IMR-90 (cell line): Measurements from ENCODE around the gene PRKN. TPM values are rescaled to one million over a fixed set of nuclear protein-coding genes. Genes with fewer than 3 reads are reported as not detected.

Experiments used
- ATAC-seq: fragments of 200-7000 bp; cut with Tn5 transposase; 2 replicates; pipeline ENCODE4 v1.9.1; 2020; ENCODE audit warnings: low read depth, mild to moderate bottlenecking, moderate library complexity
- BruUV-seq: library from RNA; stranded (reverse); fragments of 400-500 nt; replicated peaks from 2 replicates; lab custom pipeline; 2021; lab: Mats Ljungman, UMichigan
- CTCF ChIA-PET: fragments of 300-600 bp; formaldehyde crosslinking; extraction: SDS; loops from one replicate; lab custom pipeline; 2021; ENCODE audit warnings: antibody characterized with exemption; lab: Yijun Ruan, JAX
- POLR2A ChIA-PET: fragments of 300-600 bp; sonication (Branson Sonifier 250); formaldehyde crosslinking; loops from one replicate; lab custom pipeline; 2022; ENCODE audit warnings: antibody characterized with exemption; ENCODE audit not compliant: unreplicated experiment; lab: Charles Lee
- DNase-seq: peaks from one replicate; pipeline ENCODE4 v3.0.0; 2013
- H2AFZ ChIP-seq: replicated peaks from 2 replicates; pipeline ENCODE3; 2013; ENCODE audit warnings: low read length, mild to moderate bottlenecking; ENCODE audit not compliant: poor library complexity
- H2AK5ac ChIP-seq: 2 replicates; pipeline ENCODE4 v1.6.1; 2013; ENCODE audit warnings: low read depth, low read length, inconsistent platforms
- H2AK9ac ChIP-seq: replicated peaks from 2 replicates; pipeline ENCODE3; 2013; ENCODE audit warnings: mild to moderate bottlenecking, low read depth, low read length, moderate library complexity; ENCODE audit not compliant: poor library complexity
- H2BK120ac ChIP-seq: 2 replicates; pipeline ENCODE4 v1.6.1; 2013; ENCODE audit warnings: low read depth, low read length, inconsistent platforms
- H2BK15ac ChIP-seq: 3 replicates; pipeline ENCODE4 v1.6.1; 2013; ENCODE audit warnings: low read depth, low read length, inconsistent platforms
- H2BK20ac ChIP-seq: 2 replicates; pipeline ENCODE4 v1.6.1; 2013; ENCODE audit warnings: low read depth, mild to moderate bottlenecking, inconsistent platforms, low read length, moderate library complexity
- H2BK5ac ChIP-seq: 2 replicates; pipeline ENCODE4 v1.6.1; 2013; ENCODE audit warnings: mild to moderate bottlenecking, low read depth, low read length, inconsistent platforms; ENCODE audit not compliant: poor library complexity, severe bottlenecking
- H3K14ac ChIP-seq: replicated peaks from 2 replicates; pipeline ENCODE4 v1.6.1; 2013; ENCODE audit warnings: low read depth, low read length, inconsistent platforms
- H3K18ac ChIP-seq: 2 replicates; pipeline ENCODE4 v1.6.1; 2013; ENCODE audit warnings: low read depth, low read length, control low read depth
- H3K23ac ChIP-seq: 2 replicates; pipeline ENCODE4 v1.6.1; 2013; ENCODE audit warnings: low read depth, low read length, inconsistent platforms
- H3K27ac ChIP-seq: 2 replicates; pipeline ENCODE4 v1.5.1; 2013; ENCODE audit warnings: mild to moderate bottlenecking, control low read depth, low read length; ENCODE audit not compliant: insufficient read depth
- H3K27me3 ChIP-seq: 2 replicates; pipeline ENCODE4 v1.6.1; 2013; ENCODE audit warnings: low read length; ENCODE audit not compliant: control insufficient read depth, insufficient read depth
- H3K36me3 ChIP-seq: 2 replicates; pipeline ENCODE4 v1.6.1; 2013; ENCODE audit warnings: low read length, mixed read lengths; ENCODE audit not compliant: control insufficient read depth, insufficient read depth
- H3K4ac ChIP-seq: 2 replicates; pipeline ENCODE4 v1.6.1; 2013; ENCODE audit warnings: low read depth, low read length, inconsistent platforms
- H3K4me1 ChIP-seq: 2 replicates; pipeline ENCODE4 v1.6.1; 2013; ENCODE audit warnings: low read length, mixed read lengths; ENCODE audit not compliant: control insufficient read depth, insufficient read depth
- H3K4me2 ChIP-seq: 2 replicates; pipeline ENCODE4 v1.6.1; 2013; ENCODE audit warnings: low read depth, mild to moderate bottlenecking, control low read depth, low read length, moderate library complexity
- H3K4me3 ChIP-seq: 2 replicates; pipeline ENCODE4 v1.5.1; 2013; ENCODE audit warnings: low read depth, mild to moderate bottlenecking, control low read depth, low read length, moderate library complexity; ENCODE audit not compliant: insufficient read depth
- H3K56ac ChIP-seq: 2 replicates; pipeline ENCODE4 v1.6.1; 2013; ENCODE audit warnings: low read length, inconsistent platforms; ENCODE audit not compliant: insufficient read depth; ENCODE audit errors: extremely low read depth
- H3K79me1 ChIP-seq, 2 experiments: 2 replicates each; pipeline ENCODE4 v1.6.1; 2013; ENCODE audit warnings: low read length in 2 of 2, inconsistent platforms in 1 of 2, low read depth in 1 of 2
- H3K9ac ChIP-seq: 2 replicates; pipeline ENCODE4 v1.6.1; 2013; ENCODE audit warnings: low read depth, low read length, control low read depth
- H3K9me1 ChIP-seq: 2 replicates; pipeline ENCODE4 v1.6.1; 2013; ENCODE audit warnings: low read length, inconsistent platforms; ENCODE audit not compliant: insufficient read depth
- H3K9me3 ChIP-seq: 2 replicates; pipeline ENCODE4 v1.6.1; 2013; ENCODE audit warnings: low read length; ENCODE audit not compliant: control insufficient read depth, insufficient read depth
- H4K20me1 ChIP-seq: 2 replicates; pipeline ENCODE4 v1.6.1; 2013; ENCODE audit warnings: low read length, inconsistent platforms; ENCODE audit not compliant: insufficient read depth
- H4K5ac ChIP-seq: 2 replicates; pipeline ENCODE4 v1.6.1; 2013; ENCODE audit warnings: mild to moderate bottlenecking, low read depth, low read length, control low read depth
- H4K8ac ChIP-seq, 2 experiments: 2 replicates each; pipeline ENCODE4 v1.6.1; 2013; ENCODE audit warnings: low read depth in 2 of 2, low read length in 2 of 2, control low read depth in 1 of 2, inconsistent platforms in 1 of 2
- H4K91ac ChIP-seq: 2 replicates; pipeline ENCODE4 v1.6.1; 2013; ENCODE audit warnings: low read depth, low read length, inconsistent platforms; ENCODE audit not compliant: insufficient read depth
- BHLHE40 ChIP-seq: fragments of 150-350 bp; IDR thresholded peaks from 2 replicates; pipeline ENCODE4 v1.6.1; 2016; ENCODE audit warnings: mild to moderate bottlenecking, low read depth, low read length
- CHD1 ChIP-seq: IDR thresholded peaks from 2 replicates; pipeline ENCODE4 v1.6.1; 2012; ENCODE audit warnings: low read depth, low read length, improper control_type of control experiment
- FOS ChIP-seq: fragments of 150-350 bp; IDR thresholded peaks from 2 replicates; pipeline ENCODE4 v1.6.1; 2016; ENCODE audit warnings: low read depth, low read length
- MAFK ChIP-seq: IDR thresholded peaks from 2 replicates; pipeline ENCODE4 v1.6.1; 2012; ENCODE audit warnings: low read depth, low read length, improper control_type of control experiment
- MAZ ChIP-seq: IDR thresholded peaks from 2 replicates; pipeline ENCODE4 v1.6.1; 2012; ENCODE audit warnings: low read depth, mild to moderate bottlenecking, low read length, improper control_type of control experiment, moderate library complexity, borderline replicate concordance
- MXI1 ChIP-seq: IDR thresholded peaks from 2 replicates; pipeline ENCODE4 v1.6.1; 2012; ENCODE audit warnings: low read depth, mild to moderate bottlenecking, low read length, moderate library complexity, borderline replicate concordance
- NFE2L2 ChIP-seq: fragments of 150-350 bp; IDR thresholded peaks from 2 replicates; pipeline ENCODE4 v1.6.1; 2016; ENCODE audit warnings: low read depth, mild to moderate bottlenecking, low read length
- POLR2A ChIP-seq: IDR thresholded peaks from 2 replicates; pipeline ENCODE4 v1.6.1; 2012; ENCODE audit warnings: mild to moderate bottlenecking, low read depth, low read length
- RAD21 ChIP-seq: IDR thresholded peaks from 2 replicates; pipeline ENCODE4 v1.6.1; 2012; ENCODE audit warnings: low read length, improper control_type of control experiment
- RCOR1 ChIP-seq: IDR thresholded peaks from 2 replicates; pipeline ENCODE4 v1.6.1; 2012; ENCODE audit warnings: mild to moderate bottlenecking, low read length, improper control_type of control experiment; ENCODE audit not compliant: insufficient replicate concordance
- RFX5 ChIP-seq: IDR thresholded peaks from 2 replicates; pipeline ENCODE4 v1.8.0; 2012; ENCODE audit warnings: low read depth, mild to moderate bottlenecking, low read length, moderate library complexity
- SMC3 ChIP-seq: fragments of 150-350 bp; IDR thresholded peaks from 2 replicates; pipeline ENCODE4 v1.6.1; 2016; ENCODE audit warnings: low read depth, mild to moderate bottlenecking, antibody characterized with exemption, low read length, moderate library complexity
- WGBS, 2 experiments: methylation state at CpG; one replicate each; pipeline versions ENCODE4 v1.1.5 to v1.1.7; 2013; ENCODE audit warnings: missing lambda C conversion rate in 2 of 2; ENCODE audit not compliant: insufficient read length in 1 of 2; ENCODE audit errors: extremely low coverage in 2 of 2; 5-methylcytosine and 5-hydroxymethylcytosine counted together
- dilution Hi-C: fragments of 300-500 bp; cut with HindIII; formaldehyde crosslinking; loops from one replicate; pipeline ENCODE4 v1.14.3; 2018; ENCODE audit warnings: low sequenced_read_pairs; ENCODE audit not compliant: unreplicated experiment
- in situ Hi-C: fragments of 300-500 bp; cut with MboI; formaldehyde crosslinking; loops from 3 replicates; pipeline ENCODE4 v1.14.3; 2019; ENCODE audit warnings: low sequenced_read_pairs, inconsistent platforms, mixed read lengths
- intact Hi-C: fragments of 100-400 bp; cut with micrococcal nuclease; formaldehyde crosslinking; loops from 2 replicates; pipeline ENCODE4 v1.10.0; 2022
- polyA plus RNA-seq, 3 experiments: library from polyadenylated mRNA; depleted of rRNA; stranded (reverse); fragments of >200 nt; gene quantifications; 2 replicates each; pipeline ENCODE4 v1.2.3, GENCODE V29; 2012; ENCODE audit warnings: low replicate concordance in 1 of 3
- total RNA-seq: library from RNA; depleted of rRNA; stranded (reverse); fragments of >200 nt; gene quantifications from 2 replicates; pipeline ENCODE4 v1.2.3, GENCODE V29; 2012
- TF ChIP-seq, protein P1 (sequence below): conservative IDR thresholded peaks from 2 replicates; pipeline ENCODE4 v1.5.1; 2012; ENCODE audit warnings: mild to moderate bottlenecking, low read depth, low read length, improper control_type of control experiment
- TF ChIP-seq, protein P2 (sequence below): fragments of 150-350 bp; IDR thresholded peaks from 2 replicates; pipeline ENCODE4 v1.6.1; 2017; ENCODE audit warnings: mild to moderate bottlenecking, antibody characterized with exemption, low read length, low read depth
- TF ChIP-seq, protein P3 (sequence below): fragments of 150-350 bp; IDR thresholded peaks from 2 replicates; pipeline ENCODE4 v1.6.1; 2016; ENCODE audit warnings: low read depth, mild to moderate bottlenecking, low read length, moderate library complexity, borderline replicate concordance

The PRKN gene
- total and polyA plus RNA-seq, 2 of the 4 experiments (the other 2 are of a cell fraction), result 0.15 to 0.18 TPM

DNA sequence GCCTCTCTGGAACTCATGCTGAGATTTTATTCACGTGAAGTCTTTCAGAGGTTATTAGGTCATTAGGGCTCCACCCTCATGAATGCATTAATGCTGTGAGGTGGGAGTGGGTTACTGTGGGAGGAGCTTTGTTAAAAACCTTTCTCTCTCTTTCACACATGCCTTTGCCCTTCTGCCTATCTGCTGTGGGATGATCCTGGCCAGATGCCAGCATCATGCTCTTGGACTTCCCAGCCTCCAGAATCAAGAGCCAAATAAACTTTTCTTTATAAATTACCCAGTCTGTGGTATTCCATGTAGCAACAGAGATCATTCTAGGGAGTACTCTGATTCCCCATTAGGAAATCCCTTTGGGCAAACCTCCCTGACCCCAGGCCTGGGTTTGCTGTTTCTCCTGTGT is 1323.8 kb downstream of the PRKN start:
- dilution Hi-C loops, result no loop called here
- BruUV-seq, result no TSS peak
- intact Hi-C loops, result no loop called here
- Histone ChIP-seq H4K20me1 (no peaks in the 10 kb centered on the region), H3K9me3 (peaks cover 8% of the 10 kb centered on the region; the same call in 1 of the 2 replicates), H3K4me3 (no peak overlapping the region), H3K4me1 (no peaks in the 10 kb centered on the region), H4K8ac (no peak overlapping the region), H3K4me2 (no peak overlapping the region), H3K56ac (no peak overlapping the region), H3K4ac (no peak overlapping the region), H3K23ac (no peak overlapping the region), H2AK5ac (no peak overlapping the region), H3K18ac (no peak overlapping the region), H2AK9ac (no peak overlapping the region), H2BK15ac (no peak overlapping the region), H4K5ac (no peak overlapping the region), H3K9ac (no peak overlapping the region), H4K91ac (no peak overlapping the region), H3K79me1 (no peaks in the 10 kb centered on the region), H2AFZ (no peak overlapping the region), H3K27me3 (no peaks in the 10 kb centered on the region), H3K14ac (no peak overlapping the region), H2BK120ac (no peak overlapping the region), H2BK20ac (no peak overlapping the region), H3K36me3 (no peaks in the 10 kb centered on the region), H3K27ac (no peak overlapping the region), H2BK5ac (no peak overlapping the region), H3K9me1 (no peaks in the 10 kb centered on the region)
- ChIA-PET POLR2A (no interaction called here), CTCF (no interaction called here)
- DNase-seq (no peak), ATAC-seq (no peak)
- WGBS, 2 experiments, result no CpG with 5 or more reads among the region's 1 CpG
- in situ Hi-C loops, result loop anchor here (5.0 to 25.0 kb wide), 3 partner anchors 94 to 2009 kb away; partner anchors contain the start of genes PACRG, PRKN and QKI
- TF ChIP-seq, protein P1, sequence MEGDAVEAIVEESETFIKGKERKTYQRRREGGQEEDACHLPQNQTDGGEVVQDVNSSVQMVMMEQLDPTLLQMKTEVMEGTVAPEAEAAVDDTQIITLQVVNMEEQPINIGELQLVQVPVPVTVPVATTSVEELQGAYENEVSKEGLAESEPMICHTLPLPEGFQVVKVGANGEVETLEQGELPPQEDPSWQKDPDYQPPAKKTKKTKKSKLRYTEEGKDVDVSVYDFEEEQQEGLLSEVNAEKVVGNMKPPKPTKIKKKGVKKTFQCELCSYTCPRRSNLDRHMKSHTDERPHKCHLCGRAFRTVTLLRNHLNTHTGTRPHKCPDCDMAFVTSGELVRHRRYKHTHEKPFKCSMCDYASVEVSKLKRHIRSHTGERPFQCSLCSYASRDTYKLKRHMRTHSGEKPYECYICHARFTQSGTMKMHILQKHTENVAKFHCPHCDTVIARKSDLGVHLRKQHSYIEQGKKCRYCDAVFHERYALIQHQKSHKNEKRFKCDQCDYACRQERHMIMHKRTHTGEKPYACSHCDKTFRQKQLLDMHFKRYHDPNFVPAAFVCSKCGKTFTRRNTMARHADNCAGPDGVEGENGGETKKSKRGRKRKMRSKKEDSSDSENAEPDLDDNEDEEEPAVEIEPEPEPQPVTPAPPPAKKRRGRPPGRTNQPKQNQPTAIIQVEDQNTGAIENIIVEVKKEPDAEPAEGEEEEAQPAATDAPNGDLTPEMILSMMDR, result no peak
- TF ChIP-seq RFX5 (no peak), NFE2L2 (no peak), MAFK (no peak), FOS (no peak), RCOR1 (no peak), MXI1 (no peak), SMC3 (no peak), MAZ (no peak), CHD1 (no peak), POLR2A (no peak), BHLHE40 (no peak), RAD21 (no peak)
- TF ChIP-seq, protein P2, sequence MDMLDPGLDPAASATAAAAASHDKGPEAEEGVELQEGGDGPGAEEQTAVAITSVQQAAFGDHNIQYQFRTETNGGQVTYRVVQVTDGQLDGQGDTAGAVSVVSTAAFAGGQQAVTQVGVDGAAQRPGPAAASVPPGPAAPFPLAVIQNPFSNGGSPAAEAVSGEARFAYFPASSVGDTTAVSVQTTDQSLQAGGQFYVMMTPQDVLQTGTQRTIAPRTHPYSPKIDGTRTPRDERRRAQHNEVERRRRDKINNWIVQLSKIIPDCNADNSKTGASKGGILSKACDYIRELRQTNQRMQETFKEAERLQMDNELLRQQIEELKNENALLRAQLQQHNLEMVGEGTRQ, result no peak
- TF ChIP-seq, protein P3, sequence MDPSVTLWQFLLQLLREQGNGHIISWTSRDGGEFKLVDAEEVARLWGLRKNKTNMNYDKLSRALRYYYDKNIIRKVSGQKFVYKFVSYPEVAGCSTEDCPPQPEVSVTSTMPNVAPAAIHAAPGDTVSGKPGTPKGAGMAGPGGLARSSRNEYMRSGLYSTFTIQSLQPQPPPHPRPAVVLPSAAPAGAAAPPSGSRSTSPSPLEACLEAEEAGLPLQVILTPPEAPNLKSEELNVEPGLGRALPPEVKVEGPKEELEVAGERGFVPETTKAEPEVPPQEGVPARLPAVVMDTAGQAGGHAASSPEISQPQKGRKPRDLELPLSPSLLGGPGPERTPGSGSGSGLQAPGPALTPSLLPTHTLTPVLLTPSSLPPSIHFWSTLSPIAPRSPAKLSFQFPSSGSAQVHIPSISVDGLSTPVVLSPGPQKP, result no peak
